C4-2B (cell line): ENCODE measurements around the gene MINDY2.
"Not testable (repeated sequence)": the region's sequence is repeated elsewhere in the genome, so short reads cannot be mapped to it uniquely, and the experiment has no call there.

Source experiments
- H3K27ac ChIP-seq: fragments of 450-650 bp; 2 replicates; pipeline ENCODE4 v1.5.1; 2017
- CTCF ChIP-seq: fragments of 450-650 bp; conservative IDR thresholded peaks from 2 replicates; pipeline ENCODE4 v1.5.1; 2017; ENCODE audit warnings: mild to moderate bottlenecking
- ZFX ChIP-seq: fragments of 450-650 bp; IDR thresholded peaks from 2 replicates; pipeline ENCODE4 v1.6.1; 2017

Gene MINDY2

GRCh38 chr15:58876306-58877106, 105.4 kb downstream of the MINDY2 start:
- no peak overlapping the region for H3K27ac ChIP-seq
- TF ChIP-seq ZFX (no peak), CTCF (no peak)

GRCh38 chr15:58877999-58878825, 107.1 kb downstream of the MINDY2 start:
- H3K27ac ChIP-seq, result no peak overlapping the region
- no peak for TF ChIP-seq ZFX
- TF ChIP-seq CTCF, result no peak

- H3K27ac ChIP-seq, result no peak overlapping the region
- no peak for TF ChIP-seq ZFX
- no peak for TF ChIP-seq CTCF
These were observed 109.2 kb downstream of the MINDY2 start for GRCh38 chr15:58880320-58880719.

GRCh38 chr15:58882243-58882642, 111.1 kb downstream of the MINDY2 start:
- no peak for TF ChIP-seq CTCF
- TF ChIP-seq ZFX, result no peak

GRCh38 chr15:58883926-58884325, 112.8 kb downstream of the MINDY2 start:
- H3K27ac ChIP-seq, result not testable (repeated sequence)

More at GRCh38 chr15:58882243-58882642, 111.1 kb downstream of the MINDY2 start:
- H3K27ac ChIP-seq, result no peak overlapping the region

- H3K27ac ChIP-seq, result no peak overlapping the region
- no peak for TF ChIP-seq CTCF
- TF ChIP-seq ZFX, result no peak
These were observed 115.8 kb downstream of the MINDY2 start for GRCh38 chr15:58886921-58887320.

- no peak overlapping the region for H3K27ac ChIP-seq
- TF ChIP-seq ZFX (no peak), CTCF (no peak)
These were observed 118.3 kb downstream of the MINDY2 start for GRCh38 chr15:58889363-58889762.
